Esophagus squamous epithelium (tissue), 5 donors: Measurements from ENCODE around the gene FCGBP. TPM values are rescaled to one million over a fixed set of nuclear protein-coding genes. Genes with fewer than 3 reads are reported as not detected.

Experiments used
- DNase-seq: peaks from one replicate; lab custom pipeline; 2025; lab: John Stamatoyannopoulos, UW
- H3K27ac ChIP-seq, 4 donors: fragments of 200-600 bp; sonication (generic); one replicate each; pipeline ENCODE4 v1.5.1; 2016 to 2019; ENCODE audit warnings: mild to moderate bottlenecking in 1 of 4
- H3K27me3 ChIP-seq, 4 donors: fragments of 200-600 bp; sonication (generic); 1 replicate in 3 of 4; 2 replicates in 1 of 4; pipeline versions ENCODE4 v1.5.1 to v1.6.0; 2017 to 2021; ENCODE audit warnings: antibody characterized with exemption in 1 of 4
- H3K36me3 ChIP-seq, 3 donors: fragments of 200-600 bp; sonication (generic); one replicate each; pipeline ENCODE4 v1.5.1; 2016 to 2019
- H3K4me1 ChIP-seq, 3 donors: fragments of 200-600 bp; sonication (generic); one replicate each; pipeline ENCODE4 v1.5.1; 2017 to 2019
- H3K4me3 ChIP-seq, 4 donors: fragments of 200-600 bp; sonication (generic); 1 replicate in 3 of 4; 2 replicates in 1 of 4; pipeline ENCODE4 v1.5.1; 2016 to 2019; ENCODE audit warnings: mild to moderate bottlenecking in 2 of 4, moderate library complexity in 1 of 4
- H3K9me3 ChIP-seq, 3 donors: fragments of 200-600 bp; sonication (generic); one replicate each; pipeline ENCODE4 v1.5.1; 2016 to 2019
- CTCF ChIP-seq, 6 experiments: fragments of 450-650 bp in 4 of 6; fragments of 200-600 bp in 2 of 6; sonication (generic) in 2 of 6; IDR thresholded peaks; one replicate each; pipeline ENCODE4 v1.5.1; 2016 to 2019; ENCODE audit warnings: antibody characterized with exemption in 6 of 6, mild to moderate bottlenecking in 4 of 6, moderate library complexity in 4 of 6
- POLR2A ChIP-seq, 4 donors: fragments of 450-650 bp; IDR thresholded peaks; one replicate each; pipeline ENCODE4 v1.6.1; 2017; ENCODE audit warnings: antibody characterized with exemption in 4 of 4, mild to moderate bottlenecking in 4 of 4, moderate library complexity in 3 of 4
- WGBS, 2 donors: methylation state at CpG; one replicate each; pipeline ENCODE4 v1.1.5; 2018; 5-methylcytosine and 5-hydroxymethylcytosine counted together
- intact Hi-C: fragments of 100-400 bp; cut with DNase I; formaldehyde crosslinking; loops from one replicate; pipeline ENCODE4 v1.15.0; 2022
- total RNA-seq, 4 donors: library from RNA; depleted of rRNA; stranded (reverse); fragments of >200 nt; gene quantifications; one replicate each; pipeline ENCODE4 v1.1.0, GENCODE V29; 2016
- donor health status: DM: yes; HTN: yes; CAD: no.

FCGBP gene
- 10 to 100 TPM in 3 of 4 donors, 1 to 10 TPM in 1; 5.7 to 79.9 (median 41.0) TPM for total RNA-seq

GRCh38 chr19:39934584-39935363, at the start of gene FCGBP:
Gene FCGBP (minus strand): TSS chr19:39934634.
- H3K36me3 ChIP-seq = no peaks in the 10 kb centered on the region
- no peaks in the 10 kb centered on the region for H3K9me3 ChIP-seq
- intact Hi-C loops = no loop called here
- DNase-seq = no peak
- TF ChIP-seq POLR2A (IDR thresholded peaks at IDR 0.05) (no peak), CTCF (IDR thresholded peaks at IDR 0.05) (no peak)
- H3K27ac ChIP-seq = no peak within 1 kb of the TSS
- peaks cover 0 to 6% (median 0%) of the 10 kb centered on the region in 3 donors for H3K4me1 ChIP-seq
- peaks cover 0 to 19% (median 0%) of the 10 kb centered on the region in 4 donors for H3K27me3 ChIP-seq
- H3K4me3 ChIP-seq = no peak within 1 kb of the TSS
- WGBS, 2 donors = 86 to 98% methylated on average over 3 to 4 of the region's 5 CpGs

- Histone ChIP-seq H3K27ac (no peak overlapping the region), H3K36me3 (peaks cover 0 to 53% (median 19%) of the 10 kb centered on the region in 3 donors), H3K4me3 (no peak overlapping the region), H3K4me1 (no peaks in the 10 kb centered on the region), H3K9me3 (peaks cover 0 to 38% (median 16%) of the 10 kb centered on the region in 3 donors), H3K27me3 (no peaks in the 10 kb centered on the region)
- no peak for DNase-seq
- intact Hi-C loops = no loop called here
- WGBS, 2 donors = 83 to 94% methylated on average over 5 of the region's 5 CpGs
- TF ChIP-seq POLR2A (IDR thresholded peaks at IDR 0.05) = no peak
- TF ChIP-seq CTCF (IDR thresholded peaks at IDR 0.05) = no peak
Measured at GRCh38 chr19:39983695-39984300, 49.4 kb upstream of the FCGBP start.

- Histone ChIP-seq H3K4me3 (no peak overlapping the region), H3K27ac (no peak overlapping the region), H3K36me3 (peaks cover 0 to 62% (median 19%) of the 10 kb centered on the region in 3 donors), H3K4me1 (no peaks in the 10 kb centered on the region), H3K9me3 (peaks cover 0 to 33% (median 16%) of the 10 kb centered on the region in 3 donors), H3K27me3 (no peaks in the 10 kb centered on the region)
- TF ChIP-seq CTCF (IDR thresholded peaks at IDR 0.05) = no peak
- TF ChIP-seq POLR2A (IDR thresholded peaks at IDR 0.05) = no peak
- intact Hi-C loops = no loop called here
- 100% methylated on average over 1 of the region's 1 CpG for WGBS, 2 donors
- DNase-seq = no peak
Measured at GRCh38 chr19:39982883-39983282, 48.4 kb upstream of the FCGBP start.

GRCh38 chr19:39974377-39975155, 40.1 kb upstream of the FCGBP start:
- TF ChIP-seq CTCF (IDR thresholded peaks at IDR 0.05) (no peak), POLR2A (IDR thresholded peaks at IDR 0.05) (no peak)
- Histone ChIP-seq H3K4me1 (peaks cover 13 to 19% (median 15%) of the 10 kb centered on the region in 3 donors), H3K36me3 (peaks cover 14 to 75% (median 16%) of the 10 kb centered on the region in 3 donors), H3K4me3 (no peak overlapping the region), H3K27me3 (no peaks in the 10 kb centered on the region), H3K9me3 (no peaks in the 10 kb centered on the region), H3K27ac (no peak overlapping the region)
- intact Hi-C loops = no loop called here
- WGBS, 2 donors = 89 to 91% methylated on average over 13 to 16 of the region's 24 CpGs
- DNase-seq = no peak
